Activated CD8-positive, alpha-beta memory T cell treated with anti-CD3 and anti-CD28 coated beads for 4 hours (primary cell): ENCODE data around the gene IKZF5.
A peak's percentile ranks its signal among the peaks of the same experiment; 100 is the strongest.

Experiments
- DNase-seq, 2 donors: peaks; one replicate each; pipeline ENCODE4 v3.0.0-alpha.2; 2020; ENCODE audit warnings: low read depth in 2 of 2

IKZF5 gene

DNA sequence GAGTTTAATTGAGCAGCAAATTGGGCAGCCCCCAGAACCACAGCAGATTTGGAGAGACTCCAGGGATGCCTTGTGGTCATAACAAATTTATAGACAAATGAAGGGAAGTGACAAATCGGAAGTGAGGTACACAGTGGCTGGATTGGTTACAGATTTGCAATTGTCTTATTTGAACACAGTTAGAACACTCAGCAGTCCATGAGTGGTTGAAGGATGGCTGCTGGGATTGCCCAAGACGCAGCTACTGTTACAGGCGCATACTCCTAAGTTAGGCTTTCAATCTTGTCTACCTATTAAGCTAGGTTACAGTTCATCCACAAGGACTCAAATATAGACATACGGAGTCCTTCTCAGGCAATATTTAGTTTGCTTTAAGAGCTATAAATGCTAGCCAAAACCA lies 7.6 kb upstream of the IKZF5 start:
- no peak for DNase-seq

DNA sequence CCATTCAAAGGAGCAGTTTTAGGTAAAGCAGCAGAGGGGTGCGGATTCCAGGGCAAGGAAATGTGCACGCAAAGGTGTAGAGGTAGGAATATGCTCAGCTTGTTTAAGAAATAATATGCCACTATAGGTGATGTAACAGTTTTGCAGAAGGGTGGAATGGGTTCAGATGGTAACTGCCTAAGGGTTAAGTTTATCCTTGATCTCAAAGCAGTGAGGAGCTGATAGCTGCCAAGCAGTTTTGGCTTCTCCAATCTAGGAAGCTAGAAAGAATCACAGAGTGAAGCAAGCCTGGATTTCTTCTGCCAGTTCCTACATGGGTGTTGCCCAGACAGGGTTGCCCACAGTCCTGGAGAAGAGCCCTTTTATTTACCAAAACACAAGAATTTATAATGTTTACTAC lies 6.2 kb upstream of the IKZF5 start:
- no peak for DNase-seq

DNA sequence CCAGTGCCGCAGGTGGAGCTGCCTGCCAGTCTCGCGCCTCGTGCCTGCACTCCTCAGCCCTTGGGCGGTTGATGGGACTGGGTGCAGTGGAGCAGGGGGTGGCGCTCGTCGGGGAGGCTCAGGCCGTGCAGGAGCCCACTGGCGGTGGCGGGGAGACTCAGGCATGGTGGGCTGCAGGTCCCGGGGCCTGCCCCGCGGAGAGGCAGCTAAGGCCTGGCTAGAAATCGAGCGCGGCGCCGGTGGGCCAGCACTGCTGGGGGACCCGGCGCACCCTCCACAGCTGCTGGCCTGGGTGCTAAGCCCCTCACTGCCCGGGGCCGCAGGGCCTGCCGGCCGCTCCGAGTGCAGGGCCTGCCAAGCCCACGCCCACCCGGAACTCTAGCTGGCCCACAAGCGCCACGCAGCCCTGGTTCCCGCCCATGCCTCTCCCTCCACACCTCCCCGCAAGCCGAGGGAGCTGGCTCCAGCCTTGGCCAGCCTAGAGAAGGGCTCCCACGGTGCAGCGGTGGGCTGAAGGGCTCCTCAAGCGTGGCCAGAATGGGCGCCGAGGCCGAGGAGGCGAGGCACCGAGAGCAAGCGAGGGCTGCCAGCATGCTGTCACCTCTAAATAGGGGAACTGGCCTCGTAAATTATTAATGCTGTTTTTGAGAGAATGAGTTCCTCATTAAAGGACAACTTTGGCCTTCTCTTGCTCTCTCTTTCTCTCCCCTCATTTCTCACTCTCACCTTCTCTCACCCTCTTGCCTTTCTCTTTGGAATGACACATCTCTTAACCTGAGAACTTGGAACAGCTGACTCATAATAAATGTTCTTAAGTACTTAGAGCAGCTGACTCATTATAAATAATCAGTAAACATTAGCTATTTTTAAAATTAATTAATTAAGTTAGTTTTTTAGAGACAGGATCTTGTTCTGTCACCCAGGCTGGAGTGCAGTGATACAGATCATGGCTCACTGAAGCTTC lies 5.1 kb upstream of the IKZF5 start:
- DNase-seq: no peak

DNA sequence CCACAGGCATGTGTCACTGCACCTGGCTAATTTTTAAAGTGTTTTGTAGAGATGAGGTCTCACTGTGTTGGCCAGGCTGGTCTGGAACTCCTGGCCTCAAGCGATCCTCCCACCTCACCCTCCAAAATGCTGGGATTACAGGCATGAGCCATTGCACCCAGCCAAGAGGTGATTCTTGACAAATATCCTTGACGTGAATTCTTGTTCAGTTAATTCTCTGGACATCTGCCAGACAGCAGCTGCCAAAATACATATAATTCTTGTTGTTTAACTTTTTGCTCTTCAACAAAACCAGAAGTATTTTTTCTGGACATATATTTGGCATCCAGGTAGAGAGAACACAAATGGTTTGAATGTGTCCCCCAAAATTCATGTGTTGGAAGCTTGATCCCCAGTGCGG lies 3.4 kb upstream of the IKZF5 start:
- DNase-seq: no peak

GRCh38 chr10:123009105-123009820 lies 668 bp upstream of the IKZF5 start:
- no peak for DNase-seq

- peak in 1 of 2 donors; percentile 36 for DNase-seq
Observed at GRCh38 chr10:123007558-123008354, 839 bp downstream of the IKZF5 start.

- DNase-seq: no peak
Observed at GRCh38 chr10:123004298-123004697, 4.3 kb downstream of the IKZF5 start.

DNA sequence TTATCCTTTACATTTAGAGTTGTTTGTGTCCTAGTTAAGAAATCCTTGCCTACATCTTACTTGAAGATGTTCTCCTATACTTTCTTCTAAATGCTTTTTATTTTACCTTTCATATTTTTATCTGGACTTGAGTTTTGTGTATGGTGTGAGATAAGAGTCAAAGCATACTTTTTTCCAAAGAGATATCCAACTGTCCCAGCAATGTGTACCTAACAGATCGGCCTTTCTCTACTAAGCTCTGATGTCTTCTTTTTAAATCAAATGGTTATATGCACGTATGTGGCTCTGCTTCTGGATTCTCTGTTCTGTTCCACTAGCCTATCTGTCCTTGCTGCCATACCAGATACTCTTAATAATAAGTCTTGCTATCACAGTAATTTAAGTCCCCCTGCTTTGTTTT lies 7.2 kb downstream of the IKZF5 start:
- DNase-seq: no peak

DNA sequence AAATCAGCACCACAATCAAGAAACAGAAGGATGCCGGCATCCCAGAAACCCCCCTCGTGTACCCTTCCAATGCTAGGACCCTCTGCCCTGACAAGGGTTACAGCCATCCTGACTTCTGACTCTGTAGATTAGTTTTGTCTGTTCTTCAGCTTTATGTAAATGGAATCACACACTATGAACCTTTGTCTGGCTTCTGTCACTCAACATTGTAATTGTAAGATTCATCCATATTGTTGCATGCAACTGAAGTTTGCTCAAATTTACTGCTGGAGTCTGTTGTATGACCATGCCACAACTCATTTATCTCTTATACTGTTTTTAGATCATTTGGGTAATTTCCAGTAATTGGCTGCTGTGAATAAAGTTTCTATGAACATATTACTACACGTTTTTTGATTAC lies 8.4 kb downstream of the IKZF5 start:
- DNase-seq: no peak

DNA sequence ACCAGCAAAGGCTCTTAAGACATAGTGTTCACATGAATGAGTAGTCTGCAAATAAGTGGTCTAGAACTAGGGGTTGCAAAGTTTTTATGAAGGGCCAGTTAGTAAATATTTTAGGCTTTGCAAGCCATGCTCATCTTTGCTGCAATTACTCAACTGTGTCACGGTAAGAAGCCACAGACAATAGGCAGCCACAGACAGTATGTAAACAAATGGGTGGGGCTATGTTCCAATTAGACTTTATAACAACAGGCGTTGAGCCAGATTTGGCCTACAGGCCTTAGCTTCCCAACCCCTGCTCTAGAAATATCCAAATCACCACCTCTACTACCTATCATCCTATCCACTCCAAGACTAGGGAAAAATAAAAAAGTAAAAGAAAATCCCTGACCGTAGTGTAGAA lies 9.2 kb downstream of the IKZF5 start:
- DNase-seq: no peak

DNA sequence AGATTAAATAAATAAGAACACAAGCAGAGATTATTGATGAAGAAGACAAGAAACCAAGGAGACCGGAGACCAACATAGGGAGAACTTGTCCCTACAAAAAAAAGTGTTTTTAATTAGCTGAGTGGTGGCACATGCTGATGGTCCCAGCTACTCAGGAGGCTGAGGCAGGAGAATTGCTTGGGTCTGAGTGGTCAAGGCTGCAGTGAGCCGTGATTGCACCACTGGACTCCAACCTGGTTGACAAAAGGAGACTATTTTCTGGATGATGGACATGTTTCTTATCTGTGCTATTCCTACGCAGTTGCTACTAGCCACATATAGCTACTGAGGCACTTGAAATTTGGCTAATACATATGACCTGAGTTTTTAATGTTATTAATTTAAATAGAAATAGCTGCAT lies 9.7 kb downstream of the IKZF5 start:
- no peak for DNase-seq

GRCh38 chr10:122998360-122998917 lies 10.2 kb downstream of the IKZF5 start:
- no peak for DNase-seq

GRCh38 chr10:122997864-122998263 lies 10.7 kb downstream of the IKZF5 start:
- no peak for DNase-seq

GRCh38 chr10:122995936-122996335 lies 12.7 kb downstream of the IKZF5 start:
- DNase-seq: no peak

DNA sequence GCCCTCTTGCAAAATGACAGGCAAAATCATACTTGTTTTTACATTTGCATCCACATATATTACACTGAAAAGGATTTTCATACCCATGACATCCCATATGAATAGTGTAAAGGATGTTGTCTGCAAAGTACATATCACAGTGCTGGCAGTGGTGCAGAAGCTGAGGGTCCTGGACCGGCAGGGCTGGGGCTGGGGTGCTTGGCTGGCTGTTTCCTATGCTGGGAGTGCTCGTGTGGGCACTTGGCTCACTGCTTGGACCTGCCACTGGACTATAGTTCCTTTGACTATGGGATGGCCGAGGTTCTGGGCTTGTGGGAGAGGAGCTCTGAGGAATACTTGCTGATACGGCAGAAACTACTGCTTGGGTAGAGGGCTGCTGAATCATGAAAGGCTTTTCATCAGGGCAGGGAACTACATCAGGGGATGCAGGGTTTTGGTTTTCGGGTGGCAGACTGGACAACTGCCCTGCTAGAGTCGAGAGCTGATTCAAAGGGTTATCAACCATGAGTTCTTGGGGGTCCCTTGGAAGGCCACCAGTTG lies 14.7 kb downstream of the IKZF5 start:
- DNase-seq: no peak

DNA sequence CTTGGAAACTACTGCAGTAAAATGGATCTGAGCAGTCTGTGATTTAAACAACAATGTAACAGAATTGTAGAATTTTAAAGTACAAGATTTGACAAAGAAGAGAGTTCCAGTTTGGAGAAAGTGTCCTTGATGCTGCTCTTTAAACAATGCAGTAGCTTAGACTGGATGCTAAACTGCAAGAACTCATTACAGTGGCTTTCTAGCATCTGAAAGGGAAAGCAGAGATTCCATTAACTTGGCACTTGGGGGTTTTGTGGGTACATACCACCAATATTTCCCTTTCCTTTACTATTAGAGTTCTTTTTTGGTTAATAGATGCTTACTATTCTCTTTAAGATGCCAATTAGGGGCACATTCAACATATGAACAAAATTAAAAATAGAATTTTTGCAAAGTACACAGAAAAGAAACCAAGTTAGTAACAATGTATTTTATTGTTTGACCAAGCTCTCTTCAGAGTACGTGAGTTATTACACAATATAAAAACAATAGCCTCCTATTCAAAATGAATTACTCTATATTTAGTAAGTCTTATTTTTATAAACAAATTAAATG lies 16.5 kb downstream of the IKZF5 start:
- no peak for DNase-seq

DNA sequence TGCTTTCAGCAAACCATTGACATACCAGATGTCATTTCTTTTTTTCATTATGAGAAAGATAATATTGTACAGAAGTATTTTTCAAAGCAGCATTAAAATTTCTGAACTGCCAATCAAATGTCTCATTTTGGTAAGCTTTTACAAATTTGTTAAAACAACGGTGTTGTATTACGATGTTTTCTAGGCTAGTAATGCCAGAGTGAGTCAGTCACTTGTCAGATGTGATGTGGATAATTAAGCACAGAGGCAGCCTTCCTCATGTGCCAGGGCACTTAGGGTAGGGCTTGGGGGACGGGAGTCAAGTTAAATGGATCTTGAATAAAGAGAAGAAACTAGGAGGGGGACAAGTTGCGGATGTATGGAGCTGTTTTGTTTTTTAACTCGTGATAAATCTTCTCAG lies 18.3 kb downstream of the IKZF5 start:
- no peak for DNase-seq

DNA sequence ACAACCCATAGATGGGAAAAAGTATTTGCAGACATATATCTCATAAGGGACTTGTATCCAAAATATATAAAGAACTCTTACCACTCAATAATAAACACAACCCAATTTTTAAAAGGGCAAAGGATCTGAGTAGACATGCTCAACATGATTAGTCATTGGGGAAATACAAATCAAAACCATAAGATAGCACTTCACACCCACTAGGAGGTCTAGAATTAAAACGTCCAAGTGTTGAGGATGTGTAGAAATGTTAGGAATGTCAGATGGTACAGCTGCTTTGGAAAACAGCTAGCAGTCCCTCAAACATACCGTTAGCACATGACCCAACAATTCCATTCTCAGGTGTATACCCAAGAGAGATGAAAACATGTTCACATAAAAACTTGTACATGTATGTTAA lies 20.1 kb downstream of the IKZF5 start:
- no peak for DNase-seq

- no peak for DNase-seq
Observed at GRCh38 chr10:122986335-122986734, 22.3 kb downstream of the IKZF5 start.

- DNase-seq: no peak
Observed at GRCh38 chr10:122984708-122985107, 23.9 kb downstream of the IKZF5 start.

- DNase-seq: no peak
Observed at GRCh38 chr10:122983898-122984297, 24.7 kb downstream of the IKZF5 start.
